A549 (cell line): Measurements from ENCODE around the gene TRIM27. TPM values are rescaled to one million over a fixed set of nuclear protein-coding genes. Genes with fewer than 3 reads are reported as not detected.

Experiments
- ATAC-seq, 2 experiments: fragments of 200-7000 bp in 1 of 2; fragments of >200 bp in 1 of 2; cut with Nextera tagmentation in 1 of 2; cut with Tn5 transposase in 1 of 2; 3 replicates each; pipeline versions ENCODE4 v1.8.0 to v1.9.1; 2018 to 2020; ENCODE audit warnings: mild to moderate bottlenecking in 1 of 2, moderate library complexity in 1 of 2
- CTCF ChIA-PET: fragments of 300-600 bp; sonication (Branson Sonifier 250); formaldehyde crosslinking; extraction: SDS; loops from one replicate; lab custom pipeline; 2021; ENCODE audit warnings: antibody characterized with exemption, inconsistent platforms; lab: Yijun Ruan, JAX
- POLR2A ChIA-PET: fragments of 350-600 bp; formaldehyde crosslinking; extraction: SDS; loops from one replicate; lab custom pipeline; 2021; ENCODE audit warnings: antibody characterized with exemption, inconsistent platforms; lab: Yijun Ruan, JAX
- DNase-seq, 2 experiments: peaks; one replicate each; pipeline versions ENCODE4 v3.0.0 to v3.0.0-alpha.2; 2011 to 2016; ENCODE audit warnings: low read depth in 1 of 2, low spot score in 1 of 2
- FAIRE-seq: peaks from 2 replicates; lab custom pipeline; 2011; peaks lifted over from hg19 to GRCh38; lab: Jason Lieb, UNC
- H3K27ac ChIP-seq, 2 experiments: fragments of >200 bp; sonication (Bioruptor Twin); formaldehyde crosslinking; 3 replicates each; pipeline ENCODE4 v1.5.1; 2016 to 2017
- H3K4me1 ChIP-seq: fragments of >200 bp; sonication (Bioruptor Twin); formaldehyde crosslinking; 3 replicates; pipeline ENCODE4 v1.6.1; 2016
- H3K4me2 ChIP-seq: fragments of >200 bp; sonication (Bioruptor Twin); formaldehyde crosslinking; 3 replicates; pipeline ENCODE4 v1.6.1; 2016
- H3K4me3 ChIP-seq: fragments of >200 bp; sonication (Bioruptor Twin); formaldehyde crosslinking; 3 replicates; pipeline ENCODE4 v1.5.1; 2016
- H3K9me3 ChIP-seq: fragments of >200 bp; sonication (Bioruptor Twin); formaldehyde crosslinking; 3 replicates; pipeline ENCODE4 v1.6.1; 2016
- E2F6 ChIP-seq: IDR thresholded peaks from 2 replicates; pipeline ENCODE4 v1.6.1; 2012; ENCODE audit warnings: low read depth, borderline replicate concordance
- EP300 ChIP-seq, 2 experiments: fragments of >200 bp; sonication (Bioruptor Twin); formaldehyde crosslinking; IDR thresholded peaks; 2 replicates in 1 of 2; 3 replicates in 1 of 2; pipeline ENCODE4 v1.6.1; 2016 to 2017
- FOSL2 ChIP-seq, 2 experiments: fragments of 450-650 bp in 1 of 2; fragments of >200 bp in 1 of 2; sonication (Bioruptor Twin) in 1 of 2; formaldehyde crosslinking; IDR thresholded peaks; 2 replicates each; pipeline versions ENCODE4 v1.5.0 to v1.6.1; 2016 to 2020; ENCODE audit warnings: mild to moderate bottlenecking in 1 of 2, moderate library complexity in 1 of 2
- HDAC2 ChIP-seq: fragments of 200-600 bp; sonication (generic); IDR thresholded peaks from 2 replicates; pipeline ENCODE4 v1.6.1; 2016
- HOXB5 ChIP-seq: fragments of 250-450 bp; sonication (Bioruptor Pico); IDR thresholded peaks from 2 replicates; pipeline ENCODE4 v1.5.0; 2020; ENCODE audit warnings: mild to moderate bottlenecking, moderate library complexity
- JUNB ChIP-seq: fragments of >200 bp; sonication (Bioruptor Twin); formaldehyde crosslinking; IDR thresholded peaks from 2 replicates; pipeline ENCODE4 v1.6.1; 2016
- KDM1A ChIP-seq: fragments of 200-600 bp; sonication (generic); IDR thresholded peaks from 2 replicates; pipeline ENCODE4 v1.6.1; 2016; ENCODE audit warnings: low read depth, mild to moderate bottlenecking
- MAFK ChIP-seq: fragments of 450-650 bp; IDR thresholded peaks from 2 replicates; pipeline ENCODE4 v1.6.1; 2014; ENCODE audit not compliant: partially characterized antibody
- MAX ChIP-seq: IDR thresholded peaks from 2 replicates; pipeline ENCODE4 v1.6.1; 2012
- NR3C1 ChIP-seq: fragments of >200 bp; sonication (Bioruptor Twin); formaldehyde crosslinking; IDR thresholded peaks from 3 replicates; pipeline ENCODE4 v1.6.1; 2017
- PHF8 ChIP-seq: fragments of 200-600 bp; sonication (generic); IDR thresholded peaks from 2 replicates; pipeline ENCODE4 v1.6.1; 2016; ENCODE audit warnings: low read depth, mild to moderate bottlenecking, antibody characterized with exemption, moderate library complexity, borderline replicate concordance
- POLR2A ChIP-seq: IDR thresholded peaks from 2 replicates; pipeline ENCODE4 v1.6.1; 2012; ENCODE audit warnings: mild to moderate bottlenecking, low read length
- POLR2AphosphoS2 ChIP-seq: conservative IDR thresholded peaks from 2 replicates; pipeline ENCODE4 v1.6.1; 2012; ENCODE audit warnings: low read length, improper control_type of control experiment, inconsistent platforms
- RAD21 ChIP-seq, 2 experiments: fragments of >200 bp in 1 of 2; sonication (Bioruptor Twin) in 1 of 2; formaldehyde crosslinking in 1 of 2; IDR thresholded peaks in 1 of 2; conservative IDR thresholded peaks in 1 of 2; 2 replicates in 1 of 2; 3 replicates in 1 of 2; pipeline ENCODE4 v1.6.1; 2012 to 2018; ENCODE audit warnings: inconsistent platforms in 1 of 2
- TFCP2L1 ChIP-seq: fragments of 250-450 bp; sonication (Bioruptor Pico); IDR thresholded peaks from 2 replicates; pipeline ENCODE4 v1.5.0; 2021; ENCODE audit warnings: mild to moderate bottlenecking
- TP53 ChIP-seq: fragments of 250-450 bp; sonication (Bioruptor Pico); IDR thresholded peaks from 2 replicates; pipeline ENCODE4 v1.5.0; 2021; ENCODE audit warnings: mild to moderate bottlenecking, moderate library complexity
- USF2 ChIP-seq: fragments of 450-650 bp; IDR thresholded peaks from 2 replicates; pipeline ENCODE4 v1.6.1; 2014; ENCODE audit warnings: antibody characterized with exemption
- ZNF302 ChIP-seq: fragments of 250-450 bp; sonication (Bioruptor Pico); IDR thresholded peaks from 2 replicates; pipeline ENCODE4 v1.9.0; 2021; ENCODE audit warnings: inconsistent platforms, mild to moderate bottlenecking, moderate library complexity
- whole genome bisulfite sequencing: methylation state at CpG from one replicate; pipeline ENCODE4 v1.1.6; 2017; ENCODE audit errors: missing lambda C conversion rate; 5-methylcytosine and 5-hydroxymethylcytosine counted together
- polyA plus RNA-seq, 4 experiments: library from polyadenylated mRNA; depleted of rRNA in 3 of 4; stranded (reverse); fragments of >200 nt; fragmentation: RNase III in 1 of 4; extraction: RNeasy Plus Mini Kit Qiagen cat#74134 plus additional on column Dnase treatment in 1 of 4; gene quantifications; 2 replicates in 3 of 4; 3 replicates in 1 of 4; pipeline ENCODE4 v1.2.3, GENCODE V29; 2011 to 2017

TRIM27 gene
- polyA plus RNA-seq, 2 of the 4 experiments (the other 2 are of a cell fraction) = 27.8 to 50.1 TPM

DNA sequence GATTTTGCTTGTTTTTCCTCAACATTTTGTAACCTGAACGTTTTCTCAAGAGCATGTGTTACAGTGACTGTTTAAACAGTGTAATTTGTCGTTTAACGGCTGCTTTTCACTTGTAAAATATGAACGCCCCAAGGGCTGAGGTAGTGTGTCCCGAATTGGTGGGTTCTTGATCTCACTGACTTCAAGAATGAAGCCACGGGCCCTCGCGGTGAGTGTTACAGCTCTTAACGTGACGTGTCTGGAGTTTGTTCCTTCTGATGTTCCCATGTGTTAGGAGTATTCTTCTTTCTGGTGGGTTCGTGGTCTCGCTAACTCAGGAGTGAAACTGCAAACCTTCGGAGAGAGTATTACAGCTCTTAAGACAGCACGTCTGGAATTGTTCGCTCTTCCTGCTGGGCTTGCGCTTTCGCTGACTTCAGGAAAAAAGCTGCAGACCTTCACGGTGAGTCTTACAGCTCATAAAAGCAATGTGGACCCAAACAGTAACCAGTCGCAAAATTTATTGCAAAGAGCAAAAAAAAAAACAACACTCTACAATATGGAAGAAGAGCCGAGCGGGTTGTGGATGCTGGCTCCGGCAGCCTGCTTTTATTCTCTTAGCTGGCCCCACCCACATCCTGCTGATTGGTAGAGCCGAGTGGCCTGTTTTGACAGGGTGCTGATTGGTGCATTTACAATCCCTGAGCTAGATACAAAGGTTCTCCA, 25.1 kb upstream of the TRIM27 start:
- H3K9me3 ChIP-seq = no peaks in the 10 kb centered on the region
- DNase-seq = no peak
- H3K4me3 ChIP-seq = no peak overlapping the region
- H3K27ac ChIP-seq = peak overlapping the region; percentile 57 to 81; a peak in 2 of 6 replicates
- 89% methylated on average over 23 of the region's 23 CpGs for WGBS
- CTCF ChIA-PET = no interaction called here
- peaks cover 17% of the 10 kb centered on the region for H3K4me1 ChIP-seq
- H3K4me2 ChIP-seq = no peak overlapping the region; the same call in 2 of the 3 replicates
- TF ChIP-seq NR3C1 (no peak), HDAC2 (no peak), TFCP2L1 (CRISPR knock-in tag) (no peak), EP300 (IDR thresholded peaks at IDR 0.05) (no peak), RAD21 (conservative IDR thresholded peaks at IDR 0.05 in 1 of 2, IDR thresholded peaks at IDR 0.05 in 1 of 2) (no peak), ZNF302 (CRISPR knock-in tag) (no peak), HOXB5 (no peak), MAFK (no peak), POLR2A (no peak)
- ATAC-seq = no peak
- FAIRE-seq = no peak
- POLR2A ChIA-PET = no interaction called here

GRCh38 chr6:28947831-28948270, 24.1 kb upstream of the TRIM27 start:
- DNase-seq (peak in 1 of 2 experiments; percentile 84), ATAC-seq (peak; percentile 65 to 73), FAIRE-seq (no peak)
- no peak; the same call in 1 of the 2 replicates for TF ChIP-seq FOSL2 (IDR thresholded peaks at IDR 0.05)
- TF ChIP-seq FOSL2 (CRISPR knock-in tag; IDR thresholded peaks at IDR 0.05) = peak; percentile 69
- TF ChIP-seq TP53 (CRISPR knock-in tag) = no peak
- peak; percentile 46 for TF ChIP-seq JUNB
- 6% methylated on average over 1 of the region's 1 CpG for WGBS
- ChIA-PET CTCF (interaction anchor here (1.0 kb wide), 1 partner anchor 69 kb away, joined by 4 read pairs; no protein-coding TSS in a partner anchor), POLR2A (interaction anchor here (1.3 kb wide), 1 partner anchor 37 kb away, joined by 5 read pairs; no protein-coding TSS in a partner anchor)
- peak overlapping the region; percentile 52 for H3K4me2 ChIP-seq
- peaks cover 17% of the 10 kb centered on the region for H3K4me1 ChIP-seq
- H3K27ac ChIP-seq = peak overlapping the region; percentile 57 to 81
- H3K9me3 ChIP-seq = no peaks in the 10 kb centered on the region
- no peak overlapping the region for H3K4me3 ChIP-seq

- H3K4me3 ChIP-seq = no peak overlapping the region
- CTCF ChIA-PET = interaction anchor here (1.0 kb wide), 1 partner anchor 69 kb away, joined by 4 read pairs; no protein-coding TSS in a partner anchor
- ATAC-seq = no peak
- FAIRE-seq = no peak
- TF ChIP-seq ZNF302 (CRISPR knock-in tag) = no peak
- no peak for TF ChIP-seq MAX
- no peak for TF ChIP-seq PHF8
- TF ChIP-seq USF2 = no peak
- TF ChIP-seq POLR2A = no peak
- TF ChIP-seq RAD21 (conservative IDR thresholded peaks at IDR 0.05 in 1 of 2, IDR thresholded peaks at IDR 0.05 in 1 of 2) = no peak
- no peak for TF ChIP-seq POLR2AphosphoS2
- no peak for TF ChIP-seq MAFK
- no peak for TF ChIP-seq TFCP2L1 (CRISPR knock-in tag)
- no peak for TF ChIP-seq KDM1A
- no peak for TF ChIP-seq E2F6
- TF ChIP-seq, all 56 proteins: peak for 0
- WGBS = 59% methylated on average over 6 of the region's 6 CpGs
- POLR2A ChIA-PET = interaction anchor here (1.3 kb wide), 1 partner anchor 38 kb away, joined by 5 read pairs; no protein-coding TSS in a partner anchor
- H3K4me2 ChIP-seq = peak overlapping the region; percentile 52
- H3K27ac ChIP-seq = peak overlapping the region; percentile 52 to 81
- H3K4me1 ChIP-seq = peaks cover 24% of the 10 kb centered on the region
- no peaks in the 10 kb centered on the region for H3K9me3 ChIP-seq
- no peak for DNase-seq
Observed at GRCh38 chr6:28947067-28947765, 23.4 kb upstream of the TRIM27 start.
